HL-60 (cell line): ENCODE data around the gene PKDCC.

Source experiments
- DNase-seq, 2 experiments: peaks; one replicate each; pipeline ENCODE4 v3.0.0-alpha.2; 2010 to 2020; ENCODE audit warnings: low read depth in 1 of 2, low spot score in 1 of 2
- H3K27ac ChIP-seq: fragments of 250-450 bp; sonication (Bioruptor Pico); replicated peaks from 2 replicates; pipeline ENCODE4 v1.5.1; 2020; ENCODE audit warnings: mild to moderate bottlenecking, moderate library complexity
- H3K27me3 ChIP-seq: fragments of 250-450 bp; sonication (Bioruptor Pico); 2 replicates; pipeline ENCODE4 v1.5.1; 2021; ENCODE audit warnings: mild to moderate bottlenecking, moderate library complexity; ENCODE audit not compliant: insufficient read depth, poor library complexity, severe bottlenecking
- H3K4me3 ChIP-seq: replicated peaks from 2 replicates; pipeline ENCODE4 v1.5.1; 2011; ENCODE audit warnings: mild to moderate bottlenecking, control low read depth, low read length; ENCODE audit not compliant: insufficient read depth
- GABPA ChIP-seq: IDR thresholded peaks from 2 replicates; pipeline ENCODE4 v1.6.1; 2012; ENCODE audit warnings: low read depth
- POLR2AphosphoS5 ChIP-seq: IDR thresholded peaks from 2 replicates; pipeline ENCODE4 v1.6.1; 2012; ENCODE audit warnings: low read depth
- SPI1 ChIP-seq: IDR thresholded peaks from 2 replicates; pipeline ENCODE4 v1.6.1; 2012; ENCODE audit warnings: low read depth, mild to moderate bottlenecking, borderline replicate concordance
- TF ChIP-seq, protein P1 (sequence below): IDR thresholded peaks from one replicate; pipeline ENCODE4 v1.5.1; 2011; ENCODE audit warnings: low read length, control low read depth, inconsistent platforms; ENCODE audit not compliant: insufficient read depth
- TF ChIP-seq, protein P2 (sequence below): IDR thresholded peaks from 2 replicates; pipeline ENCODE4 v1.6.1; 2012; ENCODE audit warnings: low read depth; ENCODE audit not compliant: insufficient replicate concordance

The PKDCC gene

DNA sequence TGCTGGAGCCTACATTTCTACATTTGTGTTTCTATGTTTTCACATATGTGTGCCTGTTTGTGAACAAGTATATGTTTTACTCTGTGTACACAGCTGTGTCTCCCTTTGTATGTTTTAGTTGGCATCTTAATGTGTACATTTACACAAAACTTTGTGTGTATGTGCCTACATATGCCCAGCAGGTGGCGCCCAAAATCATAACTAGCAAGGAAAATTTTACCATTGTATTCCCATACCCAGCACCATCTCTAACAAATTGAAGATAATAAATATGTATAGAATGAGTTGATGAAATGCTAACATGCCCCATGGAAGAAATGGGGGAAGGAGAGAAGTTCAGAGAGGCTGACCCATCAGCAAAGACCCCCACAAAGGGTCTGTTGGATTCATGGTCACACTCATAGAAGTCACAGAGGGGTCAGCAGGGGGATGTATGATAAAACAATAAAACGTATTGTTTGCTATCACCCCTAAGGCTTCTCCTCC lies 48.1 kb downstream of the PKDCC start:
- Histone ChIP-seq H3K27ac (no peak overlapping the region), H3K27me3 (no peaks in the 10 kb centered on the region), H3K4me3 (no peak overlapping the region)
- TF ChIP-seq, protein P1, sequence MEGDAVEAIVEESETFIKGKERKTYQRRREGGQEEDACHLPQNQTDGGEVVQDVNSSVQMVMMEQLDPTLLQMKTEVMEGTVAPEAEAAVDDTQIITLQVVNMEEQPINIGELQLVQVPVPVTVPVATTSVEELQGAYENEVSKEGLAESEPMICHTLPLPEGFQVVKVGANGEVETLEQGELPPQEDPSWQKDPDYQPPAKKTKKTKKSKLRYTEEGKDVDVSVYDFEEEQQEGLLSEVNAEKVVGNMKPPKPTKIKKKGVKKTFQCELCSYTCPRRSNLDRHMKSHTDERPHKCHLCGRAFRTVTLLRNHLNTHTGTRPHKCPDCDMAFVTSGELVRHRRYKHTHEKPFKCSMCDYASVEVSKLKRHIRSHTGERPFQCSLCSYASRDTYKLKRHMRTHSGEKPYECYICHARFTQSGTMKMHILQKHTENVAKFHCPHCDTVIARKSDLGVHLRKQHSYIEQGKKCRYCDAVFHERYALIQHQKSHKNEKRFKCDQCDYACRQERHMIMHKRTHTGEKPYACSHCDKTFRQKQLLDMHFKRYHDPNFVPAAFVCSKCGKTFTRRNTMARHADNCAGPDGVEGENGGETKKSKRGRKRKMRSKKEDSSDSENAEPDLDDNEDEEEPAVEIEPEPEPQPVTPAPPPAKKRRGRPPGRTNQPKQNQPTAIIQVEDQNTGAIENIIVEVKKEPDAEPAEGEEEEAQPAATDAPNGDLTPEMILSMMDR: peak; percentile 52
- no peak for TF ChIP-seq GABPA
- DNase-seq: peak in 1 of 2 experiments; percentile 60

DNA sequence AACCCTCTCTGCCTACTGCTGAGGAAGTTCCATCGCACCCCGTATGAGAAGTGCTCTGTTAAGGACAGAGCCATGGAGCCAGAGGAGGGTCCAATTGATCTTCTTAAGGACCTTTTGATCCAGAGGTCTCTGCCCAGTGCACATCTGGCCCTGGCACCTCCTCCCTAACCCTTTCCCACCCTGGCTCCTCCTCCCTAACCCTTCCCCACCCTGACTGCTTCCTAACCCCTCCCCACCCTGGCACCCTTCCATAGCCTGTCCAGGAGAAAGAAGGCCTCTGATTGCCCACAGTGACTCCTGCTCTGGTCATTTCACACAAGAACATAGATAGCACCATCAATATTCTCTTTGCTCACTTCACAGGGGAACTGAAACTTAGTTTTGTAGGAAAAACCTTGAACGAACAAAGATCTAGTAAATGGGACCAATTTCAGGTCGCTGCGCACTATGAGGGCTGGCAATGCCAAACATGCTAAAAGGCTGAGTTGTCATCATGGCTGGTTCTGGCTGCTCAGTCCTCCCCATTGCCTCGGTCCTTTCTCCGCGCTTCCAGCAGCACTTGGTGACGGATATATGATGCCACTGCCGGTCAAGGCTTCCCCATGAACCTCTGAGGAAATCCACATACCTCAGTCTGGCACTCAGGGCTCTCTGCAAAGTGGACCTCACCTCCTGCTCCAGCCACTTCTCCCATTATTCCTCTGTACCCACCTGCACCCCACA lies 49.2 kb downstream of the PKDCC start:
- H3K27ac ChIP-seq: no peak overlapping the region

DNA sequence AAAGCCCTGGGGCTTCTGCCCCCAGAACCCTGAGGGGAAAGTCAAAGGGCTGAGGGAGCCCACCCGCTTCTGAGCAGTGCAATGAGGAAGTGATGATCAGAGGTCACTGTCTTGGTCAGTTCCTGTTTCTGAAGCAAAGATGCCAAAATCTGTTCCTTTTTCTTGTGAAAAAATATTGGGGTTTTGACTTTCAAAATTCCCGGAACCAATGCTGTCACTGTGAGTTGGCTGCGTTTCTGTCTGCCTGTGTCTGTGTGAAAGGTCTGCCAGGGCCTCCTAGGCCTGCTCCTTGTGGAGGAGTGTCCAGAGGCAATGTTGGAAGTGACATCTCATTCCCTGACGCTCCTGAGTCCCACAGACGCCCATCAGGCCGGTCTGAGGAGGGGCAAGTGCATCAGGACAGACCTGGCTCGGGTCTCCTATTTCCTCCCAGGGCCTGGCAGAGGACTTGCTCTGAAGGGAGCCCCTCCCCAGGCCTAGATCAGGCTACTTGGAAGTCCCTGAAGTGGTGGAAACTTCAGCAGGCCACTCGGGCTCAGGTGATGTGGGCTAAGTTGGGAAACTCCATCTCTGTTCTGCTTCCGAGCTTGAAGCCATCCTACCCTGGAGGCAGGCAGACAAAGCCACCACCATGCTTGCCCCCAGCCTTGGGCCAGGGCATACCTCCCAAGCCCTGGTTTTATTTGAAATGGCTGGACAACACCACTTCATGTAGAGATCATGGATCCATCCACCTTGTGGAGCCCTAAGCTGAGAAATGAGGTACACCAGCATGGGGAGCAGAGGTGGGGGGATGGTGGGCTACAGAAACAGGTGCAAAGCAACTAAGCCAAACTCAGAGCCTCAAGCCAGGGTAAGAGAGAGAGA lies 51.0 kb downstream of the PKDCC start:
- TF ChIP-seq SPI1: peak; percentile 95
- TF ChIP-seq, protein P1: no peak
- peak overlapping the region; percentile 67 for H3K27ac ChIP-seq
- peak in 1 of 2 experiments; percentile 54 for DNase-seq
- H3K4me3 ChIP-seq: no peak overlapping the region
- H3K27me3 ChIP-seq: peaks cover 8% of the 10 kb centered on the region

More for the DNA sequence above, 49.2 kb downstream of the PKDCC start:
- no peak overlapping the region for H3K4me3 ChIP-seq
- TF ChIP-seq, protein P1: no peak
- no peak for TF ChIP-seq POLR2AphosphoS5
- no peak for TF ChIP-seq SPI1
- TF ChIP-seq, protein P2, sequence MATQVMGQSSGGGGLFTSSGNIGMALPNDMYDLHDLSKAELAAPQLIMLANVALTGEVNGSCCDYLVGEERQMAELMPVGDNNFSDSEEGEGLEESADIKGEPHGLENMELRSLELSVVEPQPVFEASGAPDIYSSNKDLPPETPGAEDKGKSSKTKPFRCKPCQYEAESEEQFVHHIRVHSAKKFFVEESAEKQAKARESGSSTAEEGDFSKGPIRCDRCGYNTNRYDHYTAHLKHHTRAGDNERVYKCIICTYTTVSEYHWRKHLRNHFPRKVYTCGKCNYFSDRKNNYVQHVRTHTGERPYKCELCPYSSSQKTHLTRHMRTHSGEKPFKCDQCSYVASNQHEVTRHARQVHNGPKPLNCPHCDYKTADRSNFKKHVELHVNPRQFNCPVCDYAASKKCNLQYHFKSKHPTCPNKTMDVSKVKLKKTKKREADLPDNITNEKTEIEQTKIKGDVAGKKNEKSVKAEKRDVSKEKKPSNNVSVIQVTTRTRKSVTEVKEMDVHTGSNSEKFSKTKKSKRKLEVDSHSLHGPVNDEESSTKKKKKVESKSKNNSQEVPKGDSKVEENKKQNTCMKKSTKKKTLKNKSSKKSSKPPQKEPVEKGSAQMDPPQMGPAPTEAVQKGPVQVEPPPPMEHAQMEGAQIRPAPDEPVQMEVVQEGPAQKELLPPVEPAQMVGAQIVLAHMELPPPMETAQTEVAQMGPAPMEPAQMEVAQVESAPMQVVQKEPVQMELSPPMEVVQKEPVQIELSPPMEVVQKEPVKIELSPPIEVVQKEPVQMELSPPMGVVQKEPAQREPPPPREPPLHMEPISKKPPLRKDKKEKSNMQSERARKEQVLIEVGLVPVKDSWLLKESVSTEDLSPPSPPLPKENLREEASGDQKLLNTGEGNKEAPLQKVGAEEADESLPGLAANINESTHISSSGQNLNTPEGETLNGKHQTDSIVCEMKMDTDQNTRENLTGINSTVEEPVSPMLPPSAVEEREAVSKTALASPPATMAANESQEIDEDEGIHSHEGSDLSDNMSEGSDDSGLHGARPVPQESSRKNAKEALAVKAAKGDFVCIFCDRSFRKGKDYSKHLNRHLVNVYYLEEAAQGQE: no peak
- TF ChIP-seq GABPA: no peak
- H3K27me3 ChIP-seq: peaks cover 3% of the 10 kb centered on the region
- DNase-seq: no peak

DNA sequence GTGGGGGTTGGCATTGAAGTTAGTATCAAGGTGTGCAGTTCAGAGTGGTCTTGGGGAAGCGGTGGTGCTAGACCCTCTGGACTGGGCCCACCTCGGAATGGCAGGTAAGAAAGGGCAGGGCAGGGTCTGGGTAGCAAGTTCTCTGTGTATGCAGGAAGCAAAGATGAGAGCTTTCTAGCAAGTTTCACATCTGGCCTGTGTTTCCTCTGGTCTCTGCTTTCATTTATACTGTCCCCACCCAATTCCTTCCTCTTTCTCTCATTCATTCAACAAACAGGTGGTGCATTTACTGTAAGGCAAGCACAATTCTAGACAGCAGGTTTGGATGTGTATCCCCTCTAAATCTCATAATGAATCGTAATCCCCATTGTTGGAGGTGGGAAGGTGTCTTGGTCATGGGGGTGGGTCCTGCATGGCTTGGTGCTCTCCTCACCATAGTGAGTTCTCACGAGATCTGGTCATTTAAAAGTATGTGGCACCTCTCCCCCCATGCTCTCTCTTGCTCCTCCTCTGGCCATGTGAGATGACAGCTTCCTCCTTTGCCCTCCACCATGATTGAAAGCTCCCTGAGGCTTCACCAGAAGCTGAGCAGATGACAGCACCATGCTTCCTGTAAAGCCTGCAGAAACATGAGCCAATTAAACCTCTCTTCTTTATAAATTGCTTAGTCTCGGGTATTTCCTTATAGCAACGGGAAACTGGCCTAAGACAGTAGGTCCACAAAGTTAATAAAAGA lies 51.8 kb downstream of the PKDCC start:
- Histone ChIP-seq H3K4me3 (no peak overlapping the region), H3K27ac (peak overlapping the region; percentile 67), H3K27me3 (peaks cover 8% of the 10 kb centered on the region)
- TF ChIP-seq POLR2AphosphoS5 (no peak), GABPA (no peak), SPI1 (no peak)
- TF ChIP-seq, protein P2: no peak
- TF ChIP-seq, protein P1: no peak
- DNase-seq: no peak
